DMS 273 treated with DMSO at 0.1 percent for 48 hours (cell line): ENCODE results near the gene ISG15.
"Not testable (repeated sequence)": the region's sequence is repeated elsewhere in the genome, so short reads cannot be mapped to it uniquely, and the experiment has no call there.

ENCODE experiments used
- DNase-seq: peaks from one replicate; lab custom pipeline; 2025; lab: John Stamatoyannopoulos, UW

Gene ISG15

DNA sequence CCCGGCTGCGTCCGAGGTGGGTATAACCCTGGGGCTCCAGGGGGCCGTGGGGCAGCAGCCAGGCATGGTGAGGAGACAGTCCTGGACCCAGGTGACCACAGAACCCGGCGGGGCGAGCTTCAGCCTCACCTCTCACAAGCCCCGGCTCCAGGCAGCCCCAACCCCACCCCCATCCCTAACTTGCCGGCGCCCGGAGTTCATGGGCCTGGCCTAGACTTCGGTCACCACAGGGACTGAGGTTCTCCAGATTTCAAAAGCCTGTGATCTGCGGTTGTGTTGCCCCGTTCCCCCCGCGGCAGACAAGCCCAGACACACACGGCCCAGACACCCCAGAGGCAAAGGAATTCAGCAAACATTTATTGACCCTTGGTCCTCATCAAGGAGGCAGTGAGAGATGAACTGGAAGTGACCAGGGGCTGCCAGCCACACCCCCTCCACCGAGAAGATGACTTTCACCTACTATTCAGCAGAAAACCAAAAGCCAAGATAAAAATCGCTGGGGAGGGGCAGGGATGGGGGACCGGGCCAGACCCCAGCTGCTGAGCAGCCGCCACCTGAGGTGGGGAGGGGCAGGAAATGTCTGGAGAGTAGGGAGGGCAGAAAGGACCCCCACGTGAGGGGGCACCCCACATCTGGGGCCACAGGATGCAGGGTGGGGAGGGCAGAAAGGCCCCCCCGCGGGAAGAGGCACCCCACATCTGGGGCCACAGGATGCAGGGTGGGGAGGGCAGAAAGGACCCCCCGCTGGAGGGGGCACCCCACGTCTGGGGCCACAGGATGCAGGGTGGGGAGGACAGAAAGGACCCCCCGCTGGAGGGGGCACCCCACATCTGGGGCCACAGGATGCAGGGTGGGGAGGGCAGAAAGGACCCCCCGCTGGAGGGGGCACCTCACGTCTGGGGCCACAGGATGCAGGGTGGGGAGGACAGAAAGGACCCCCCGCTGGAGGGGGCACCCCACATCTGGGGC, 17.3 kb upstream of the ISG15 start:
- DNase-seq = no peak

DNA sequence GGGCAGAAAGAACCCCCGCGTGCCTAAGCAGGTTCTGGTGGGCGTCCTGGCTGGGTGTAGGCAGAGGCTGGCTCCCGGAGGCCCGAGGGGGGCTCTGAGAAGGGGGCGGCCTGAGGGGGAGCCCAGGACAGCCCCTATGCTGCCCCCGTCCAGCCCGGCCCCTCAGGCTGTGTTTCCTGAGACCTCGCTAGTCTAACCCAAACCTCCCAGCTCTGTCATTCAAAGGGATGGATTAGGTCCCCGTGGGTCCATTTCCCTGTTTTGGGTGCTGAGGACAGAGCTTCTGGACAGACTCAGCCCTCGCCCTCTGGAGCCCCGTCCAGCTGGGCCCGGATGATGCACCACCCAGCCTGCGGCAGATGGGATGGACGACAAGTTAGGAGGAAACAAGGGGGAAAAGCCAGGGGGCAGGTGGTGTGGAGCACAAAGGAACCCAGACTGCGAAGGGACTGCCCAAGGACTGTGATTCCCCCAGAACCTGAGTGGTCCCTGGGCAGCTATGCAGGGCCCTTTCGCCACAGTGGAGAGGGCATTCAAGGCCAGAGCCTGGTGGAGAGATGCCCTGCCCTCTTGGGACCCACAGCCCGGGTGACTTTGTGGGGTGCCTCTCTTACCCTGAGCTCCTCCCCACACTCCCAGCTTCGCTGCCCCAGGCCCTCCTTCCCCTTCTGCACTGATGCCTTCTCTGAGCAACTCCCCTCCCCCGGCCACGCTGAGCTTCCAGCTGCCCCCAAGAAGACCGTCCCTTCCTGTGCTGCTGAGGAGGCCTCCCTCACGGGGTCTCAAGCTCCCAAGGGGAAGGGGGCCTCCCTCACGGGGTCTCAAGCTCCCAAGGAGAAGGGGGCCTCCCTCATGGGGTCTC, 16.2 kb upstream of the ISG15 start:
- DNase-seq = no peak

DNA sequence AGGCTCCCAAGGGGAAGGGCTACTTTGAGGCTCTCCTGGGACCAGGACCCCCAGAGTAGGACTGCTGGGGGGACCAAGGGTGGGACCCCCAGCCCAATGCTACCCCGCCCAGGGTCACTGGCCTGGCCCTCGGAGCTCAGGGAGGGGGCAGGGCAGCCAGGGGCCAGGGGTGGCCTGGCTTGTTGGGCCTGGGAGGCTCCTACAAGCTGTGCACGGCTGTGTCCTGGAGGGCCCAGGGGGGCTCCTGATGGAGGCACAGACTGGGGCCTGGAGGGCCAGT, 15.6 kb upstream of the ISG15 start:
- DNase-seq = no peak

DNA sequence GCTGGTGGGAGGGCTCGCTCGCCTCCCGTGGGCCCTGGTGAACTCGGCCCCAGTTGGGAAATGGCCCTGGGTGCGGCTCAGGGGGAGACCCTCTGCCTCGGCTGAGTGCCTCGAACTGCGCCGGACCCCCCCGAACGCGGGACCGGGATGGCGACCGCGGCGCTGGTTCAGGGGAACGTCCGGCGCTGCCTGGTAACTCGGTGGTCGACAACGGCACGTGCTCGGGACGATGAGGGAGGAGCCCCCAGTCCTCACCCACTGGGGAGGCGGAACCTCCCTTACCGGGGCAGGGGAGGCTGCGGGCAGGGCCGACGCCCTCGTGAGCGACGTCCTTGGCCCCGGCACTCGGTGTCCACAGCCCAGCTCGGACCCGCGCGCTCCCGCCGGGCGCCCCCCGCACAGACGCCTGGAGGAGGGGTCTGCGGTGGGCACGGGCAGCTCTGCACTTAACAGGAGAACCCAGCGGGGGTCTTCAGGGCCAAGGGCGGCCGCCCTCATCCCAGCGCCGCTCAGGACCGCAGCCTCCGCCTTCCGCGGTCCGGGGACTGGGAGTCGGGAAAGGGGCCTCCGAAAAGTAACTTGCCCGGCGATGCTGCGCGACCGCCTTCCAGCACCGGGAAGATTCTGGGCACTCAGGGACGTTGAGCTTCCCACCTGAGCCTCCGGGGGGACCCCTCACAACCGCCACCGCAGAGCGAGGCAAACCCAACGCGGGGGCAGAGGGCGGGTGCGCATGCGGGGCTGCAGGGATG, 15.1 kb upstream of the ISG15 start:
- no peak for DNase-seq

DNA sequence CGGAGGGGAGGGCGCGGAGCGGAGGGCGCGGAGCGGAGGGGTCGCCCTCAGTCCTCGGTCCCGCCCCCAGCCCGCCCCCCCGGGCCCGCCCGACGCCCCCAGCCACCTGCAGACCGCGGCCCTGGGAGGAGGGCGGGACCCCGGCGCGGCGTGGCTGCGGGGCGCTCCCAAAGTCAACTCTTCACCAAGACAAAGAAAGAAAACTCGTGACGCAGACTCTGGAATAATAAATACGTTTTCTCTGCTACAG, 14.6 kb upstream of the ISG15 start:
- DNase-seq = no peak

DNA sequence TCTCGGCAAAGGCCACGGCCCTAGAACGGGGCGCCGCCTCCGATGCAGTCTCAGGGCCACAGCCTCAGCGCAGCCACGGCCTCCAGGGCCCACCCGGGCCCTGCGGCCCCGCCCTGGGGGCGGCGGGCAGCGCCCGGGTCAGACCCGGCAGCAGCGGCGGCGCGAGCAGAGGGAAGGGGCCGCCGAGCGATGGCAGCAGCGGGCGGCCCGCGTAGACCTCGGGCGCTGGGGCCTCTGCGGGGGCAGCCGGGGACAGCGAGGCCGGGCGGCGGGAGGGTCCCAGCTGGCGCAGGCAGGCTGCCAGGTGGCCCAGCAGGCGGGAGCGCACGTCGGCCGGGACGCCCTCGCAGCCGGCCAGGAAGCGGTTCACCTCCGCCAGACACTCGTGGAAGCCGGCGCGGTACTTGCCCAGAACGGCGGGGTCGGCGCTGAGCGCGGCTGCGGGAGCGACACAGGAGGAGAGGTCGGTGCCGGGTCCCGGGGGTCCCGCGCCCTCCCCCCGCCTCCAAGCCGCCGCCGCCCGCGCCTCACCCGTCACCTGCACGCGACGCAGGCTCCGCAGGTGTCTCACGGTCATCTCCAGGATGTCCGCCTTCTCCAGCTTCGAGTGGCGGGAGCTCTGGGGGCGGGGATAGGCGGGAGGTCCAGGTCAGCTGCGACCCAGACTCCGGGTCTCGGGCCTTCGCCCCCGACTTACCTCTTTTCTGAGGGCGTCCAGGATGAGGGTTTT, 14.1 kb upstream of the ISG15 start:
- no peak for DNase-seq

DNA sequence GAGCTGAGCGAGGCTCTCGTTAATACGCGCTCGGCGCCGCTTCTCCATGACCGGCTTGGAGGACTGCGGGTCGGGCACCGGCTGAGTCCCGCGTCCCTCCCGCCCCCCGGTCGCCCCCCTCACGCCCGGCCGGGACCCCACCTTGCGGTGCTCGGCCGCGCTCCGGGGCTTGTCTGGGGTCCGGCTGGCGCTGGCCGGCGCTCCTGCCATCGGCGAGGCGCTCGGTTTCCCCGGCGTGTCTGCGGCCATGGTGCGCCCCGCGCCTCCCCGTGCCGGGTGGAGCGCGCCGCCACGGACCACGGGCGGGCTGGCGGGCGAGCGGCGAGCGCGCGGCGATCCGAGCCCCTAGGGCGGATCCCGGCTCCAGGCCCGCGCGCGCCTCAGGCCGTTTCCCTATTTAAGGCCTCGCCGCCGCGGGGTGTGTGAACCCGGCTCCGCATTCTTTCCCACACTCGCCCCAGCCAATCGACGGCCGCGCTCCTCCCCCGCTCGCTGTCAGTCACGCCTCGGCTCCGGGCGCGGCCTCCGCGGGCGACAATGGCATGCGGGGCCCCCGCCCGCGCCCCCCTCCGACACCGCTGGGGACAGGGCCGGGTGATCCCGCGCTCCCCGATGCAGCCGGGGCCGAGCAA, 13.5 kb upstream of the ISG15 start, which contains the start of gene HES4:
Gene HES4, minus strand, starts transcription at position 373 of the 632 bp plus-strand sequence. Its CDS starts 124 bp downstream, at position 249.
- DNase-seq = peak; percentile 62

- peak; percentile 49 for DNase-seq
Measured at GRCh38 chr1:1000357-1001056, 12.8 kb upstream of the ISG15 start.

GRCh38 chr1:1001057-1001783, 12.1 kb upstream of the ISG15 start:
- DNase-seq = no peak

GRCh38 chr1:1003618-1004419, 9.5 kb upstream of the ISG15 start:
- DNase-seq = no peak

- DNase-seq = no peak
Measured at GRCh38 chr1:1004420-1004779, 8.9 kb upstream of the ISG15 start.

DNA sequence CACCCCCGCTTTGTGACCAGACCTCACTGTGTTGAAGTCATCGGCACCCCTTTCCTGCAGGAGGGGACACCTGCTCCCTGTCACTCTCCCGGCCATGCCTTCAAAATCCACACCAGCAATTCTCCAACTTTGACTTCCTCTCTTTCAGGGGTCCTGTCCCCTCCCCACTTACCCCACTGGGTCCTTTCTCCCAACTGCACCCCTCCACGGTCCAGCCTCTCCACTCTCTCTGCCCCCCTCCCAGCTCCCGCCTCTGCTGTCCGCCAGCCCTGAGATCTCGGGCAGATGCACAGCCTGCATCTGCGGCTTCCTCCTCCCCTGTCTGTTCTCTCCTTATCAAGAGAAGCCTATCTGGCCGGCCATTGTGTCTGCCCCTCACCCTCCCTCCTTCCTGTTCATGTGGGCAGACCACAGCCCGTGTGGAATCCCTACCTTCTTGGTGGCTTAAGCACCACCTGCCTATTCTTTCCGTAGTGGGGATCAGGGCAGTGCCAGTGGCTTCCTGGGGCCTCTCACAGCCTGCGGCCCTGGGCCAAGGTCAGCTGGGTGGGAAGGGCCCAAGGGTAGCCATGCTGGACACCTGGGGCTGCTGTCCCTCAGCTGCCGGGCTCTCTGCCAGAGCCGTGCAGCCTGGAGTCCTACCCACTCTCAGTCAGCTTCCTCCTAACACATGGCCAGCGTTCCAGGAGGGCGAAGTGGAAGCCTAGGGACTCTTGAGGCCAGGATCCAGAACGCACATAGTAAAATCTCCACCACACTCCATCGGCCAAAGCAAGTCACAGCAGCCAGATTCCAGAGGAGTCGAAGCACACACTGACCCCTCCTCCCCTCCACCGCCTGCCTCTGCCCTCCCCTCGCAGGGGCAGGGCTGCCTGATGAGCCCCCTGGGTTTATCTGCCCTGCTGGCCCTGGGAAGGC, 8.3 kb upstream of the ISG15 start:
- no peak for DNase-seq

DNA sequence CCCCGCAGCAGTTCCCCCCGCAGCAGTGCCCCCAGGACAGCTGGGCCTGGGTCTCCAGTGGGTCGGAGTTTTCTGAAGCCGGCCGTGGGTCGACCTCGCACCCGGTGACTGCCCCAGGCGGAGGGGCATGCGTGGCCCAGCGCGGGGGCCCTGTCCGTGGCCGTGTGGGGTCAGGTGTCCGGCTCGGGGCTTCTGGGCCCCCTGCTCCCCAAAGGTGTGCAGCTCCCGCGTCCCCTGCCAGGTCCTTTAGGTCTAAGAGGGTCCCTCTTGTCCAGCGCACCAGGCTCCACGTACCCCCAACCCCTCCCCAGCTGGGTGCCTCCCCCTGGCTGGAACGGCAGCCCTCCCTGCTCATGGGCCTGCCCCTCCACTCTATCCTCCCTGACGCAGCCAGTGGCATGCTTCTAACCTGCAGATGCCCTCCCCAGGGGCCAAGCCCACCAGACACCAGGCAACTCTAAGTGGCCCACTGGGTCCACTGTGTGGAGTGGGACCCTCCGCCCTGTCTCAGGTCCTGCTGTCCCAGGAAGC, 7.5 kb upstream of the ISG15 start:
- DNase-seq = no peak

DNA sequence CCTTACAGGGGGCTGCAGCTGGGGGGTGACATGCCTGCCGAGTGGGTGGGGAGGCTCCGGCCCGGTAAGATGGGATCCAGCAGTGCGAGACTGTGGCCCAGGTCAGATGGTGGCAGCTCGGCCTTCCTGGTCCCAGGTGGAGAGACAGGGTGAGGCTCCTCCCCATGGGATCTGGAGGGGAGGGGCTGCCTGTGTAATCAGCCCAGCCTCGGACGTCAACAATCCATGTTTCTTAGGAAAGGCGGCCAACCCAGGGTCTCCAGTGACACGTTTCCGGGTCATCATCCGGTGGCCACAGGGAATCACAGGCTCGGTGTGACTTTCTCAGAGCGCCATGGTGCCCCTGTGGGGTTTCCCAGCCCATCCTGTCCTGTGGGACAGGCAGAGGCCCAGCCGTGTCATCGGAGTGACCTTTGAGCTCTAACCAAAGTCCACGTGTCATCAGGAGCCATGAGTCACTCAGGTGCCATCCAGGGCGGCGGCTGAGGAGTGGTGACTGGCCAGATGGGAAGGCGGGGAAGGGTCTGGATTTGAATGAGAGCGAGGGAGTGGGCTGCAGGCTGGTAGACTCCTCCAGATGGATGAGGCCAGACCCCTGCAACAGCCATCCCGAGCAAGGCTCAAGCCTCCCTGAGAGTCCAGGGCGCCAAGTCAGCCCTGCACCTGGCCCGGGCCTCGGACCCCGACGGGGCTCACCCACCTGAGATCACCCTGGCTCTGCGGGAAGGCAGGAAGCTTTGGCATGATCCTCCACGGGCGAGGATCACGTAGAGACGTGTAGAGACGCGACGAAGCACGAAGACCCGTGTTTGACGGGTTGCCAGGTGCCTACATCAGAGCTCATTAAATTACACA, 6.8 kb upstream of the ISG15 start:
- DNase-seq = no peak

GRCh38 chr1:1010131-1010530, 3.2 kb upstream of the ISG15 start:
- not testable (repeated sequence) for DNase-seq

DNA sequence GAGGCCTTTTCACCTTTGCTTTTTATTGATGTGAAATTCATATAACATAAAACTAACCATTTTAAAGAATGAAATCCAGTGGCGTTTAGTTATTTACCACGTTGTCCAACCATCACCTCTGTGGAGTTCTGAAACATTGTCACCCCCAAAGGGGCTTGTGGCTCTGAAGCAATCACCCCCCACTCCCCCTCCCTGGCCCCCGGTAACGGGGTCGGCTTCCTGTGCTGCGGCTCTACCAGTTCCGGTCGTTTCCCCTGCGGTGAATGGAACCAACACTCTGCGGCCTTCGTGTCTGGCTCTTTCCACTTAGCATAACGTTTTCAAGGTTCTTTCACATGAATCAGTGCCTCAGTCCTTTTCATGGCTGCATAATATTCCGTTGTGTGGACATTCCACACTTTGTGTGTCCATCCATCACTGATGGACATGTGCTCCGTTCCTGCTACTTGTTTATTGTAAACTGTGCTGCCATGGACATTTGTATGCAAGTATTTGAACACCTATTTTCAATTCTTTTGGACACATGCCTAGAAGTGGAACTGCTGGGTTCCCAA, 1.8 kb upstream of the ISG15 start:
- no peak for DNase-seq

- DNase-seq = not testable (repeated sequence)
Measured at GRCh38 chr1:1012736-1013104, 577 bp upstream of the ISG15 start.
